NCI-H748 (cell line): ENCODE data around the gene TNPO1.
A peak's percentile ranks its signal among the peaks of the same experiment; 100 is the strongest.

Experiments
- DNase-seq: peaks from one replicate; lab custom pipeline; 2025; ENCODE audit not compliant: unreplicated experiment; lab: John Stamatoyannopoulos, UW

Gene TNPO1

DNA sequence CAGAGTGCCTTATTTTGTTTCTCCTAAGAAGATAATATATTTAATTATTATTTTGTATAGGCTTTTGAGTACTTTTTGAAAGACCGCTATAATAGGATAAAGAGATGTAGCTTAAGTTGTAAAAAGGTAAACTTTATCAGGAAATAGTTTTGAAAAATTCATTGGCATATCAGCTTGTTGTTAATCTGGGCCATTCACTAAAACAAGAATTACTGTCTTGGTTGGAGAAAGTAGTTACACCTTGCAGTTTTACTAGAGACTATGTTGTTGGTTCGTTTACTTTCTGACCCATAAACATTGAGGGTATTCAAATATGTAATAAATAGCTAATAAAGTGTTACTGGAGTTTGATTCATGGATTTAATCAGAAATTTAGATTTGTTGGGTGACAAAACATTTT lies 33.7 kb downstream of the TNPO1 start:
- no peak for DNase-seq

DNA sequence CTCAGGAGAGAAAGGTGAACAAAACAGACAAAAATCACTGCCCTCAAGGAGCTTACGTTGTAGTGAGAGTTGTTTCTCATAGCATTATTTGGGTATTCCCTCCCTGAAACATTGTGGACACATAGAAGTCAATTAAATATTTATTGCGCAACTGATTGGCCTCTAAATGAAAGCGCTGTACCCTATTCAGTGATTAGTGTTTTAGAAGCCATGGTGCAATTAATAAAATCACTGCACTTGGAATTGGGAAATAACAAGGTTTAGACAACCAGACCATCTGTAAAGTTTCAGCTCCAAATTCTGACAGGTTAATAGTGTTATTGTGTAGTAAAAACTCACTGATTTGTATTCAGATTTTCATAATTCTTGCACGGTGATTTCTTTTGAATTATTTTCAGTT lies 35.9 kb downstream of the TNPO1 start:
- no peak for DNase-seq

DNA sequence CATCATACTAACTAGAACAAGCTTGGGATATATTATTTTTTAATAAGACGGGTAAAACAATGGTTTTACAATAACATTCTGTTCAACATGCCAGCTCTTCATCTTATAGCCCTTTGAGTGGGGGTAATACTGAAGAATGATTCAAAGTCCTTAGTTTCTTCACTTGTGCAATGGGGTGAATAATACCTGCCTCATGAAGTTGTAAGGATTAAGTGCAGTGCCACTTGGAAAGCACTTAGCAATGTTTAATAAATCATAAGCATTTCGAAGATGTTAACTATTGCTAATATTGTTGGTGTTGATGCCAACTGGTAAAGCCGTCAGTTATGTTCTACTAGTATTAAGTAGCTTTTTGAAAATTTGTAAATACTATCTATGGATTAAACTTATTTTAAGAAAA lies 38.0 kb downstream of the TNPO1 start:
- no peak for DNase-seq

DNA sequence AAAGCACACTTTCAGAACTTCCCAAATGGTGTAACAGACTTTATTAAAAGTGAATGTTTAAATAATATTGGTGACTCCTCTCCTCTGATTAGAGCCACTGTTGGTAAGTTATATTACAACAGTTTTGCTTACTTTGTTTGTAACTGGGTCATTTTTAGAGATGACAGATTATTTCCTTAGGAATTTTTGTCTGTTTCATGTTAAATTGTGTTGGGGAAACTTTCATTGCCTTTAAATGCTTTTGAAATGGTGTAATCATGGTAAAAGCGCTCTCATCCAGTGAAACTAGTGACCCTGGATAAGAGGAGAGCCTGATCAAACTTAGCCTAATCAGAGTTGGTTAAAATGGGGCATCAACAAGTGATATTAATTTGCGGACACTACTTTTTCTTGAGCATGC lies 39.4 kb downstream of the TNPO1 start:
- no peak for DNase-seq

DNA sequence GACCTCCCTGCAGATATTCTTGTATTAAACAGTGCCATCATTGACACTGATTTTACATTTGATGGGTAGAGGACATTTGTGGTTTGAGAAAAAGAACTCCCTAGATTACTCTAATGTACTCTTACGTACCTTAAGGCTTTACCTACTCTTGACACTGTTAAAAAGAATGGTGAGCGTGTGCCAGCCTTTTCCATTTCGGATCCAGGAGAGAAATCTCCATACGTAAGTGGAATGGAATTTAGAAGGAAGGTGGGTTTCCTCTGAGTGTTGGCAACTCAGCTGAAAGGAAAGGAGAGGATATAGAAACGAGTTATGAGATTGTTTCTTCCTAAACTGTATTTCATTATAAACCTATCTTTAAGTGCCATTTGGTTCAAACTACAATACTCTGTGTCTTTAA lies 40.9 kb downstream of the TNPO1 start:
- DNase-seq: no peak

DNA sequence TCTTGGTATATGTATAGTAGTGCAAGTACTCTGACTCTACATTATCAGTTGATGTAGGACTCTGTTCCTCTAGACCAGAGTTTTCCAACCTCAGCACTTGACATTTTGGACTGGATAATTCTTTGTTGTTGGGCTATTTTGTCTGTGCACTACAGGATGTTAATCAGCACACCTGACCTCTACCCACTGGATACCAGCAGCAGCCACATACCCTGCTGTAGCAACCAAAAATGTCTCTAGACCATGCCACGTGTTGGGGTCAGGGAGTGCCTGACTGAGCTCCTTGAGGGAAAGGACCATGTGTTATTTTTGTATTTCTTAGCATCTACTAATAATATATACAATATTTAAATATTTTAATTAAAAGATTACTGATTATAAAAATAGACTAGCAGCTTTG lies 42.7 kb downstream of the TNPO1 start:
- DNase-seq: no peak

DNA sequence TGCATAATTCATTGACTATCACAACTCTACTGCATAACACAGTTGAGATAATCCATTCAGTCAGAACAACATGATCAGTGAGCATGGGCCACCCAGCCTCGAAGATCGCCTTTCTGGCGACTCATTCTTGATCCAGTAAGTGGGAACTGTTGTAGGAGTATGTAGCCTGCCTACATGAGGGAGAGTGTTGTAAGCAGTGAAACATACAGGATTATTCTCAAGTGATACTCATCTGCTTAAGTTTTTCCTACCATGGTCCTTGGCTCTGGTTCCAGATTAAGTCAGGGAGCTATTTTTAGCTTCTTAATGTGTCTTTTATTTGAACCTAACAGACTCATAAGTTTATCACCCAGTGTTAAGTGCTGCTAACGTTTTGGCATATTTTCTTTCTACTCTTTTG lies 44.0 kb downstream of the TNPO1 start:
- no peak for DNase-seq

DNA sequence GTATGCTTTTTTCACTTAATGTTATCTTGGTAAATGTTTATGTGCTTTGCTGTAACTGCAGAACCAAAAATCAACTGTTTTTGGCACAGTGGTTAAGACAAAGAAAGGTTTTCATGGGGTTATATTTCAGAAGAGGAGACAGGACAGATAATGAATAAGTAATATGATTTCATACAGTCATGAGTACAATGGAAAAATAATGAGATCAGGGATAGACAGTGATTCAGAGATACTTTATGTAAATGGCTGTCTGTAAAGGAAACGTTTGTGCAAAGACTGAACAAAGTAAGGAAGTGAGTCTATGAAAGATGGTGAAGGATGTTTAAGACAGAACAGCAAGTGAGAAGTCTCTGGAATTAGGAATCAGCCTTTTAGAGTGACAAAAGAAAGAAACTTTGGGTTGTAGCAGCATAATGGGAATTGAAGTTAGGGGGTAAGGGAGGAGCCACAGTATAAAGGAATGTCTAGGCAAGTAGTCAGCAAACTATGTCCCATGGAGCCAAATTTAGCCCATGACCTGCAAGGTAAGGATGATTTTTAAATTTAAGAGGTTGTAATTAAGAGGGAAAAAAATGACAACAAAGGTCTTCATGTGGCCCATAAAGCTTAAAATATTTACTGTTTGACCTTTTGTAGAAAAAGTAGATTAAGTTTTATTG lies 55.0 kb downstream of the TNPO1 start:
- no peak for DNase-seq

DNA sequence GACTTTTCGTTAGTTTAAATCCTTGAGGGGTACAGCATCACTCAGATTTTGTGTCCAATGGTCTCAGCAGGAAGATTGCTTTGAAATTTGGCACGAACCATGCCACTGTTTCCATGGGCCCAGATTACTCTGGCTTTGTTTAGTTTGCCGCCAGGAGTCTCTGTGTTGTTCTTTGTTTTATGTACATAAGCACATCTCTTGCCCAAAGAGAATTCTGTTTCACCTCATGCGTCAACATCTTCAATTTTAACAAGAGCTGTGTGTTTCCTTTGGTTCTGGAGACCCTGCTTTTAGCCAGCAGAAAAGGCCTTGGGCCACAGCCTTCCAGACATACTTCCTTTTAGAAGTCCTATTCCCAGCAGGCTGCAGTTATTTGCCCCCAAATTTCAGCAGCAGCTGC lies 62.4 kb downstream of the TNPO1 start:
- peak; percentile 88 for DNase-seq

DNA sequence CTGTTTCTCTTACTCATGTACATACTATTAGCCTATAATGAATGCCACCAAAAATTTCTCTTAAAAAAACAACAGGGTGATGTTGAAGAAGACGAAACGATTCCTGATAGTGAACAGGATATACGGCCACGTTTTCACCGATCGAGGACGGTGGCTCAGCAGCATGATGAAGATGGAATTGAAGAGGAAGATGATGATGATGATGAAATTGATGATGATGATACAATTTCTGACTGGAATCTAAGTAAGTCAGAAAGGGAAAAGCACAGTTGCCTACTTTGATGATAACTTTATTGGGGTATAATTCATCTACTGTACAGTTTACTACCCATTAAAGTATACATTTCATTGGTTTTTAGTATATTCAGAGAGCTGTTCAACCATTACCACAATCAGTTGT lies 66.5 kb downstream of the TNPO1 start:
- DNase-seq: no peak

DNA sequence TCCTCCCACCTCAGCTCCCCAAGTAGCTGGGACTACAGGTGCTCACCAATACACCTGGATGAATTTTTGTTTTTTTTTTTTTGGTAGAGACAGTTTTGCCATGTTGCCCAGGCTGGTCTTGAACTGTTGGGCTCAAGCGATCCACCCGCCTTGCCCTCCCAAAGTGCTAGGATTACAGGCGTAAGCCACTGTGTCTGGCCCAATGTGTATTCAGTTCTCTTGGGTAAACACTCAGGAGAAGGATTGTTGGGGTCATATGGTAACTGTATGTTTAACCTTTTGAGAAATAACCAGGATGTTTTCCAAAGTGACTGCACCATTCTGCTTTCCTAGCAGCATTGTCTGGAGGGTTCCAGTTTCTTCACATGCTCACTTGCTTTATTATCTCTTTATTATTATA lies 67.4 kb downstream of the TNPO1 start:
- DNase-seq: peak; percentile 7

DNA sequence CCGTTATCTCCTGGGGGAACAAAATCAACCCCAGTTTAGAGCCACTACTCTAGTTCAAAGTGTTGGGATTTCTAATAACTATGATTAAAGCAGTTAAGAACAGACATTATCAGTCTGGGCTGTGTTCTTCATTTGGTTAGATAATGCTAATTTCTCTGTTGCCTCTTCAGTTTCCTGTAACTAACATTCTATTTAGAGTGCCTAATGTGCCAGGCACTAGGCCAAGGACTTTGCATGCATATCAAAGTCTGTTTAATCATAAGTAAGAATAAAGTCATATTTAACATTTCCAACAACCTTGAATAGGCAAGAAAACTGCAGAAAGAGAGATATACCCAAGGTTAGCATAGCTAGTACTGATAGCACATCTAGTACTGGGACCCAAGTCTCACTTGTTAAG lies 68.4 kb downstream of the TNPO1 start:
- DNase-seq: no peak

DNA sequence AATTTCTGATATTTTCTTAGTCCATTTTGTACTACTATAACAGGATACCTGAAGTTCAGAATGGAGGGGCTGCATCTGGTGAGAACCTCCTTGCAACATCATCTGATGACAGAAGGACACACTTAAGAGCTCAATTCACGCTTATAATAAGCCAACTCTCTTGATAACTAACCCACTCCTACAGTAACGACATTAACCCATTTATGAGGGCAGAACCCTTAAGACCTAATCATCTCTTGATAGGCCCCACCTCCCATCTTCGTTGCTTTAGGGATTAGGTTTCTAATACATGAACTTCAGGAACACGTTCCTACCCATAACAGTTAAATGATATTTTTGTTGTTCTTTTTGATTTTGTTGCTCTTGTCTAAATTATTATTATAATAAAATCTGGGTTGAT lies 69.4 kb downstream of the TNPO1 start:
- no peak for DNase-seq

DNA sequence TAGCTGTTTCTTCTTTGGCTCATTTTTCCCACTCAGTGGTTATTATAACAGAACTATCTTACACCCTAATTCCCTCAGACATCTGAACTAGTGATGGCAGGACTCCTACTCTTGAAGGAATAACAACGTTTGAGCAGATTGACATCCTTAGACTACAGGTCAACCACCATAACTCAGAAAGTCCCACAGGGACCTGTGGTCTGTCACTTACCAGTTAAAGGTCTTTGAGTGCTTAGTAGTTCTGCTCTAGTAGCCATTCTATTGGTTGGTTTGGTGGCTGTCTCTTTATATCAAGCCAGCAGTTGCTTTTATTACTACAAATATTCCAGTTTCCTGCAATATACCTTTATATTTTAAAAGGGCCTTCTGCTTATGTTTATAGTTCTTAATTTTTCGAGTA lies 72.1 kb downstream of the TNPO1 start:
- no peak for DNase-seq

DNA sequence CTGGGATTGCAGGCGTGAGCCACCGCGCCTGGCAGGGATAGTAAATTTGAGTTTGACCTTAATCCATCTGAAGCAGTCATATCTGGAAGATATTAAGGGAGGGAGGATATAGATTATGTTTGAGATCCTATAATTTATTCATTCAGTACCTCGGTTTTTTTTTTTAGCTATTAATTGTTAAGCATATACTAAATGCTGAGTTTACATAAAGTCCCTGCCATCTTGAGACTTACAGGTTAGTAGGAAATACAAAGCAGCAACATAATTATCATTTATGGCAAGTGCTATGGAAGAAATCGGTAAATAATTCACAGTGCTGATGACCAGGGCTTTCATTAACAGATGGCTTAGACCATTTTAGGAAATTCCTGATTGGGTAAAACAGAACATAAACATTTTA lies 72.9 kb downstream of the TNPO1 start:
- no peak for DNase-seq

DNA sequence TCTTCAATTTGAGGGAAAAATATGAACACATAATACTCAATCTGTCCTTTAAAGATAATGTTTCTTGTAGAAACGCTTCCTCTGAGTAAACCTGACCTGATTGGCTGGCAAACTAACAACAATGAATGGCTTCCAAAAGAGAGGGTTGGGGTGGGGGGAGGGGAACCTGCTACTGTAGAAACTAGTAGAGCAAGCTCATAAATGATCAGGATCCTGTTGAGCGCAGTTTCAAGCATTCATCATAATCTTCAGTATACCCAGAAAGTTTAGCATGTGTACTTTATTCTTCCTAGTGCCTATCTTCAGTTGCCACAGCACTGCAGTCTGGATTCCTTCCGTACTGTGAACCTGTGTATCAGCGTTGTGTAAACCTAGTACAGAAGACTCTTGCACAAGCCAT lies 76.4 kb downstream of the TNPO1 start:
- DNase-seq: no peak

DNA sequence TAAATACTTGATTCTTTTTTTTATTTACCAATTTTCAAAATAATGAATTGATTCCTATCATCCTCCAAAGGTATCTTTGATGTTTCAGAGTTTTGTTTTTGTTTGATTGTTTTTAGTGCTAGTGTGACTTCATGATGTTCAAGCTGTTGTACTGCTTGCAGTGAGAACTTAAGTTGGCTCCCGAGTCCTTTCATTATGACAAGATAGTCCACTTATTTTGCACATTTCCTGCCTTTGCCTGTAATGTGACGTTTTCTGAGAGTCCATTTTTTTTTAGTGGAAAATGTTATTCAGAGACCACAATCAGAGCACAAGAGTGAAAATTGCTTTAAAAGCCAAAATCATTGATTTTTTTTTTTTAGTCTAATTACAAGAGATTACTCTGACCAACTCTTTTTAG lies 79.3 kb downstream of the TNPO1 start:
- no peak for DNase-seq

DNA sequence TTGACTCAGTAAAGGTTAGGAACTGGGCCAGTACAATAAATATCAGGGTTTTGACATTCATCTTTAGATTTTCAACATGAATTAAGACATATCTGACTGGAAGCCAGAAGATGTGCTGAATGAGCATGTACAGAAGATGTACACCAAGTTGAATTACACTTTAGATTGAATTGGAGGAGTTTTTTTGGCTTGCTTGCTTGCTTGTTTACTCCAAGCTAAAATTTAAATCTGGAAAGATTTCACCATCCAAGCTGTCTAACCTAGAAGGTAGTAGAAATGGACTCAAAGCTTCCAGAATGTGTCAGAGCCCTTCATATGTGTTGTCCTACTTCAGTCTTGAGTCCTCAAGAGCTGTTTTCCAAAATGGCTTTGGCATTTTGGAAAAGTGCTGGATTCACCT lies 90.3 kb downstream of the TNPO1 start:
- no peak for DNase-seq

DNA sequence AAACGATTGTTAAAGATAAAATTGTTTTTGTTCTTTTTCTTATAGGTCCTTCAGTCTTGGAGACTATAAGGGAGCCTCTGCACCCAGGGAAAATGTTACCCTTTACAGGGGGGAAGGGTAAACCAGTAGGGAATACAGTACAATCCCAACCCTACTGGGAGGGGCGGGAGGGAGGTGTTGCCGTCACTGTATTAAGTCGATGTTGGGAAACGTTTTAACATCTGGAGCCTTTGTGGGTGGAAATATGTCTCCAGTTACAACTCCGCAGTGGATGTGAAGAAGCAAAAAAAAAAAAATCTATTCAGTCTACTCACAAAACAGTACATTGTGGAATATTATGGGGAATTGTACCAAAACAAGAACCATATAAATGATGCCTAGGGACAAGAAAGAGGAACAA lies 92.2 kb downstream of the TNPO1 start:
- no peak for DNase-seq

DNA sequence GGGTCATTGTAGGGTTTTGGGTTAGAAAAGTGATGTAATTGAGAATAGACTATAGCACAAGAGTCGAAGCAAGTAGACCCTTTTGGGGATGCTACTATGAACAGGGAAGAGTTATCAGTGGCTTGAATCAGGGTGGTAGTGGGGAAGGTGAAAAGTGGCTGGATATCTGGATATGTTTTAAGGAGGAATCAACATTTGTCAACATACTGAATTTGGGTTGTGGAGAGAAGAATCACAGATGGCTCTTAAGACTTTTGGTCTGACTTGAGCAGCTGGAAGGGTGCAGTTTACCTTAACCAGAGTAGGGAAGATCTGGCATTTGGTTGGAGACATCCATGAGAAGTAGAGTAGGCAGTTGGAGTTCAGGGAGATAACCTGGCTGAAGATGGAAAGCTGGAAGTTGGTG lies 100.9 kb downstream of the TNPO1 start:
- no peak for DNase-seq

DNA sequence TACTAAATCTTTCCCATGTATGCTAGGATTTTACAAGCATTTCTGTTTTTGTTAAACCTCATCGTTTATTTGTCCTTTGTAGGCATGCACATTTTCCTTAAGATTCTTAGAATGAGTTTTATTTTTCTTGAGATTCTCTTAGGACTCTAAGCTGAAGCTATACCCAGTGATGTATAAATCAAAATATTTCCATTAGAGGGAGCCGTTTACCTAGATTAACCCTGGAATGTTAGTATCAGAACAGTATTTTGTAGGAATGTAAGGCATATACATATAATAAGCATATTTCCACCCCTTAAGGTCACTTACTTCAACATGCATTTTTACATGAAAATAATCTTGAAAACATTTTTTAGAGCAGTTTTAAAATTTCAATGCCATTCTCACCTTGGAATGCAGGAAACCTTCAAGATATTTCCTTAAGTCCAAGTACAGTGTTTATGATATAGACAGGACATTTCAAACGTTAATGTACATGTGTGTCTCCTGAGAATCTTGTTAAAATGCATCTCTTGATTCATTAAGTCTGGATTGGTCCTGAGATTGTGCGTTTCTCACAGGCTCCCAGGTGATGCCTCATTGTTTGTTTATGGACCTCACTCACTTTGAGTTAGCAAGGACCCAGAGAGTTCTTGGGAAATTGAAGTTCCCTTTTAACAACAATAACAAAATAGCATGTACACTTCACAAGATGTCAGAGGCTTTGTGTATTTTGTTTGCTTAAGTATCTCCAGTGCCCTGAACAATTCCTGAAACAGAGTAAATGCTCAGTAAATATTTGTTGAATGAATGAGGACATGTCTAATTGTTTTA lies 104.4 kb downstream of the TNPO1 start:
- peak; percentile 39 for DNase-seq

DNA sequence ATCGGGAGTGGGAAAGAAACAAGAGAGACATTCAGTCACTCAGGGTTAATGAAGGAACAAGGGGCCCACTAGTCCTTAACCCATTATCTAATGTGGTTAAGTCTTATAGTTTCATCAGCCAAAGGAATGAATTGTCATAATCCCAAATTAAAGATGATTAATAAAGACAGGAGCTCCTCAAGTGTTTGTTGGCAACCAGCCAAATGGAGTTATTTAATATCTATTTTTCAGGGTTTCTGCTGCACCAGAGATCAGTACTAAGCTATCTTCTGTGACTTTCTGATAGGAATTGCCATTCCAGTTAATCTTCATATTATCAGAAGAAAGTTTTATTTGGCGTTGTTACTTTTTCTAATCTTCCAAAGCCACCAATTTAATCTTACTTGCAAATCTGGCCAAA lies 105.4 kb downstream of the TNPO1 start:
- DNase-seq: no peak

DNA sequence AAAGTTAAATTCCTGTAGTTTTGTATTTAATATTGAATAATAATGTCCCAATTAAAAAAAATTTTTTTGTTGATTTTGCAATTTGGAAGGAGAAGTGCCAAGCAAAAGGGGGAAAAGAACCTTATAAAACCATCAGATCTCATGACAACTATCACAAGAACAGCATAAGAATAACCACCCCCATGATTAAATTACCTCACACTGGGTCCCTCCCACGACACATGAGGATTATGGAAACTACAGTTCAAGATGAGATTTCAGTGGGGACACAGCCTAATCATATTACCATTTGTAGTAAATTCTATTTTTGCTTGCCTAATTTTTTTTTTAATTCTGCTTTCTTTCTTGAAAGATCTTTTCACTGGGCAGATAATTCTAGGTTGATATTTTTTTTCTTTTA lies 106.0 kb downstream of the TNPO1 start:
- DNase-seq: no peak
